ENCODE data around the gene LRRC30. TPM values are rescaled to one million over a fixed set of nuclear protein-coding genes. Genes with fewer than 3 reads are reported as not detected.

LRRC30 gene
- total and polyA plus RNA-seq, 2 donors (not counting 1 experiment from before 2014, with no cell fraction given), result not detected

GRCh38 chr18:7234091-7234490, 3.2 kb downstream of the LRRC30 start:
- no peak for ATAC-seq (ENCODE audit: low read depth)
- no peak for TF ChIP-seq CTCF (IDR thresholded peaks at IDR 0.05)
- no peak for TF ChIP-seq EZH2 (IDR thresholded peaks at IDR 0.05; ENCODE audit: borderline replicate concordance, insufficient read depth, low read depth, low read length, poor library complexity, severe bottlenecking)

GRCh38 chr18:7234956-7235355, 4.1 kb downstream of the LRRC30 start:
- H3K36me3 ChIP-seq (replicated peaks in 1 of 2; ENCODE audit: control extremely low read depth in 1 of 2, control insufficient read depth in 1 of 2, extremely low read depth in 1 of 2, insufficient read depth in 2 of 2, low read length in 1 of 2), result no peaks in the 10 kb centered on the region
- no peak overlapping the region for H3K9ac ChIP-seq (ENCODE audit: low read length)
- H3K27ac Mint-ChIP-seq, result no peak overlapping the region
- TF ChIP-seq CTCF (IDR thresholded peaks at IDR 0.05), result no peak
- no peak for TF ChIP-seq EZH2 (IDR thresholded peaks at IDR 0.05; ENCODE audit: borderline replicate concordance, insufficient read depth, low read depth, low read length, poor library complexity, severe bottlenecking)
- no peaks in the 10 kb centered on the region for H3K4me1 Mint-ChIP-seq
- no peak overlapping the region for H2AFZ ChIP-seq (ENCODE audit: insufficient read depth, low read depth, low read length, poor library complexity, severe bottlenecking)
- H3K4me2 ChIP-seq (replicated peaks; ENCODE audit: low read depth, low read length, poor library complexity, severe bottlenecking), result no peak overlapping the region
- intact Hi-C loops (cut with micrococcal nuclease), result no loop called here
- H3K9me3 ChIP-seq (ENCODE audit: control extremely low read depth in 1 of 3, control insufficient read depth in 2 of 3, insufficient read depth in 1 of 3, low read length in 2 of 3), result peaks cover 0 to 16% (median 0%) of the 10 kb centered on the region in 3 donors
- no peaks in the 10 kb centered on the region for H3K79me2 ChIP-seq (ENCODE audit: control insufficient read depth, insufficient read depth, low read length)
- H4K20me1 ChIP-seq (ENCODE audit: control insufficient read depth, insufficient read depth, low read length, poor library complexity, severe bottlenecking), result no peaks in the 10 kb centered on the region
- H3K4me1 ChIP-seq (ENCODE audit: control insufficient read depth in 2 of 2, insufficient read depth in 2 of 2, low read length in 2 of 2), result no peaks in the 10 kb centered on the region
- H3K27me3 Mint-ChIP-seq, result no peaks in the 10 kb centered on the region
- CTCF ChIA-PET, result no interaction called here
- no peak overlapping the region for H3K27ac ChIP-seq (ENCODE audit: low read length in 2 of 2)
- H3K27me3 ChIP-seq (replicated peaks in 1 of 4; ENCODE audit: control extremely low read depth in 1 of 4, control insufficient read depth in 3 of 4, insufficient read depth in 4 of 4, low read length in 3 of 4), result no peaks in the 10 kb centered on the region
- POLR2A ChIA-PET, result no interaction called here
- no peak overlapping the region for H3K4me3 Mint-ChIP-seq
- H3K4me3 ChIP-seq (ENCODE audit: control extremely low read depth in 1 of 5, extremely low read depth in 1 of 5, insufficient read depth in 1 of 5, low read depth in 2 of 5, low read length in 4 of 5), result no peak overlapping the region
- no peak for ATAC-seq (ENCODE audit: low read depth)
- no peak for DNase-seq
- no peaks in the 10 kb centered on the region for H3K9me3 Mint-ChIP-seq (ENCODE audit: insufficient read depth)
- 85% methylated on average over 2 of the region's 4 CpGs for WGBS (ENCODE audit: insufficient coverage)

More at GRCh38 chr18:7234091-7234490, 3.2 kb downstream of the LRRC30 start:
- Histone ChIP-seq H2AFZ (ENCODE audit: insufficient read depth, low read depth, low read length, poor library complexity, severe bottlenecking) (no peak overlapping the region), H3K9ac (ENCODE audit: low read length) (no peak overlapping the region), H3K9me3 (ENCODE audit: control extremely low read depth in 1 of 3, control insufficient read depth in 2 of 3, insufficient read depth in 1 of 3, low read length in 2 of 3) (peaks cover 0 to 18% (median 0%) of the 10 kb centered on the region in 3 donors), H3K4me2 (replicated peaks; ENCODE audit: low read depth, low read length, poor library complexity, severe bottlenecking) (no peak overlapping the region), H3K4me3 (ENCODE audit: control extremely low read depth in 1 of 5, extremely low read depth in 1 of 5, insufficient read depth in 1 of 5, low read depth in 2 of 5, low read length in 4 of 5) (no peak overlapping the region), H3K27ac (ENCODE audit: low read length in 2 of 2) (no peak overlapping the region), H4K20me1 (ENCODE audit: control insufficient read depth, insufficient read depth, low read length, poor library complexity, severe bottlenecking) (no peaks in the 10 kb centered on the region), H3K79me2 (ENCODE audit: control insufficient read depth, insufficient read depth, low read length) (no peaks in the 10 kb centered on the region), H3K27me3 (replicated peaks in 1 of 4; ENCODE audit: control extremely low read depth in 1 of 4, control insufficient read depth in 3 of 4, insufficient read depth in 4 of 4, low read length in 3 of 4) (no peaks in the 10 kb centered on the region), H3K4me1 (ENCODE audit: control insufficient read depth in 2 of 2, insufficient read depth in 2 of 2, low read length in 2 of 2) (no peaks in the 10 kb centered on the region), H3K36me3 (replicated peaks in 1 of 2; ENCODE audit: control extremely low read depth in 1 of 2, control insufficient read depth in 1 of 2, extremely low read depth in 1 of 2, insufficient read depth in 2 of 2, low read length in 1 of 2) (no peaks in the 10 kb centered on the region)
- CTCF ChIA-PET, result no interaction called here
- Mint-ChIP-seq H3K4me1 (no peaks in the 10 kb centered on the region), H3K9me3 (ENCODE audit: insufficient read depth) (no peaks in the 10 kb centered on the region), H3K27me3 (no peaks in the 10 kb centered on the region), H3K4me3 (no peak overlapping the region), H3K27ac (no peak overlapping the region)
- DNase-seq, result no peak
- POLR2A ChIA-PET, result no interaction called here
- intact Hi-C loops (cut with micrococcal nuclease), result no loop called here
- 97% methylated on average over 3 of the region's 6 CpGs for WGBS (ENCODE audit: insufficient coverage)

All from B cell (primary cell).